Kidney epithelial cell (primary cell): ENCODE measurements around the gene SLFN13. TPM values are rescaled to one million over a fixed set of nuclear protein-coding genes. Genes with fewer than 3 reads are reported as not detected.

Experiments used
- DNase-seq: peaks from one replicate; pipeline ENCODE4 v3.0.0-alpha.2; 2010; ENCODE audit warnings: low read depth
- H3K27me3 ChIP-seq: 2 replicates; pipeline ENCODE4 v1.6.0; 2011; ENCODE audit warnings: low read length; ENCODE audit not compliant: control insufficient read depth, insufficient read depth
- H3K36me3 ChIP-seq: 2 replicates; pipeline ENCODE4 v1.5.1; 2011; ENCODE audit warnings: low read length; ENCODE audit not compliant: control insufficient read depth, insufficient read depth
- H3K4me3 ChIP-seq: 2 replicates; pipeline ENCODE4 v1.5.1; 2011; ENCODE audit warnings: low read depth, mild to moderate bottlenecking, control low read depth, low read length
- total RNA-seq: library from RNA; depleted of rRNA; stranded (reverse); fragments of >200 nt; gene quantifications from 2 replicates; pipeline ENCODE4 v1.2.3, GENCODE V29; 2015
- TF ChIP-seq, protein P1 (sequence below): IDR thresholded peaks from 2 replicates; pipeline ENCODE4 v1.5.1; 2011; ENCODE audit warnings: mild to moderate bottlenecking, moderate library complexity, low read length, control low read depth, inconsistent platforms; ENCODE audit not compliant: insufficient read depth, poor library complexity, severe bottlenecking

The SLFN13 gene
- total RNA-seq, 1 donor from 2014 or later: 2.3 TPM

DNA sequence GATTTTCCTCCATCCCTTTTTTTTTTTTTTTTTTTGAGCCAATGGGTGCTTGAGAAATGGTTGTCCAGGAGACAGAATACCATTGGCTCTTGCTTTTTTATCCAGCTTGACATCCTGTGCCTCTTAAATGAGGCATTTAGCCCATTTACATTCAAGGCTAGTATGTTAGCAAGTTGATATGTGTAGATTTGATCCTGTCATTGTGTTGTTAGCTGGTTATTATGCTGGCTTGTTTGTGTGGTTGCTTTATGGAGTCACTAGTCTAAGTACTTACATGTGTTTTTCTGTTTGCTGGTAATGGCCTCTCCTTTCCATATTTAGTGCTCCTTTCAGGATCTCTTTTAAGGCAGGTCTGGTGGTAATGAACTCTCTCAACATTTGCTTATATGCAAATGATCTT, 61.1 kb downstream of the SLFN13 start:
- TF ChIP-seq, protein P1, sequence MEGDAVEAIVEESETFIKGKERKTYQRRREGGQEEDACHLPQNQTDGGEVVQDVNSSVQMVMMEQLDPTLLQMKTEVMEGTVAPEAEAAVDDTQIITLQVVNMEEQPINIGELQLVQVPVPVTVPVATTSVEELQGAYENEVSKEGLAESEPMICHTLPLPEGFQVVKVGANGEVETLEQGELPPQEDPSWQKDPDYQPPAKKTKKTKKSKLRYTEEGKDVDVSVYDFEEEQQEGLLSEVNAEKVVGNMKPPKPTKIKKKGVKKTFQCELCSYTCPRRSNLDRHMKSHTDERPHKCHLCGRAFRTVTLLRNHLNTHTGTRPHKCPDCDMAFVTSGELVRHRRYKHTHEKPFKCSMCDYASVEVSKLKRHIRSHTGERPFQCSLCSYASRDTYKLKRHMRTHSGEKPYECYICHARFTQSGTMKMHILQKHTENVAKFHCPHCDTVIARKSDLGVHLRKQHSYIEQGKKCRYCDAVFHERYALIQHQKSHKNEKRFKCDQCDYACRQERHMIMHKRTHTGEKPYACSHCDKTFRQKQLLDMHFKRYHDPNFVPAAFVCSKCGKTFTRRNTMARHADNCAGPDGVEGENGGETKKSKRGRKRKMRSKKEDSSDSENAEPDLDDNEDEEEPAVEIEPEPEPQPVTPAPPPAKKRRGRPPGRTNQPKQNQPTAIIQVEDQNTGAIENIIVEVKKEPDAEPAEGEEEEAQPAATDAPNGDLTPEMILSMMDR: no peak
- Histone ChIP-seq H3K27me3 (no peaks in the 10 kb centered on the region), H3K4me3 (no peak overlapping the region), H3K36me3 (no peaks in the 10 kb centered on the region)
- no peak for DNase-seq

Other genes with a start within 250 kb of the SLFN13 start
- 114 and 129 TPM in 2 replicates for gene SLFN5, start 205.7 kb downstream of the SLFN13 start, total RNA-seq
- gene SLFN11, start 75.1 kb downstream of the SLFN13 start, total RNA-seq: 0.04 and 0.27 TPM in 2 replicates
- 12.8 and 12.9 TPM in 2 replicates for gene SLFN12, start 16.3 kb downstream of the SLFN13 start, total RNA-seq
- not detected in 2 replicates for gene SLFN12L, start 88.9 kb upstream of the SLFN13 start, total RNA-seq
- gene SLFN14, start 112.1 kb upstream of the SLFN13 start, total RNA-seq: not detected in 2 replicates
- gene PEX12, start 129.8 kb upstream of the SLFN13 start, total RNA-seq: 7.2 and 8.6 TPM in 2 replicates
- gene AP2B1, start 138.6 kb upstream of the SLFN13 start, total RNA-seq: 152 and 163 TPM in 2 replicates